ENCODE measurements around the gene TRIM62. TPM values are rescaled to one million over a fixed set of nuclear protein-coding genes. Genes with fewer than 3 reads are reported as not detected.

The TRIM62 gene
- total RNA-seq, 4 donors from 2014 or later: 25.8 to 41.4 (median 34.0) TPM

GRCh38 chr1:33222381-33222780, 40.5 kb upstream of the TRIM62 start:
- Histone ChIP-seq H3K27ac (no peak overlapping the region), H3K36me3 (no peaks in the 10 kb centered on the region), H3K9me3 (no peaks in the 10 kb centered on the region), H3K27me3 (no peaks in the 10 kb centered on the region), H3K4me3 (no peak overlapping the region), H3K4me1 (peaks cover 29% of the 10 kb centered on the region)
- 48% methylated on average over 1 of the region's 1 CpG for whole genome bisulfite sequencing
- TF ChIP-seq EP300 (IDR thresholded peaks at IDR 0.05): no peak
- no peak for TF ChIP-seq CTCF (IDR thresholded peaks at IDR 0.05)
- TF ChIP-seq POLR2AphosphoS5 (IDR thresholded peaks at IDR 0.05): no peak
- TF ChIP-seq POLR2A (IDR thresholded peaks at IDR 0.05): no peak
- DNase-seq (ENCODE audit: low spot score in 2 of 2): no peak

- peak overlapping the region; percentile 69 for H3K27ac ChIP-seq
- TF ChIP-seq POLR2A (IDR thresholded peaks at IDR 0.05) (no peak), POLR2AphosphoS5 (IDR thresholded peaks at IDR 0.05) (no peak), EP300 (IDR thresholded peaks at IDR 0.05) (no peak), CTCF (IDR thresholded peaks at IDR 0.05) (no peak)
- H3K4me3 ChIP-seq: no peak overlapping the region
- H3K36me3 ChIP-seq: no peaks in the 10 kb centered on the region
- H3K9me3 ChIP-seq: no peaks in the 10 kb centered on the region
- peaks cover 29% of the 10 kb centered on the region for H3K4me1 ChIP-seq
- H3K27me3 ChIP-seq: no peaks in the 10 kb centered on the region
- no peak for DNase-seq (ENCODE audit: low spot score in 2 of 2)
- 30% methylated on average over 2 of the region's 2 CpGs for WGBS
These were observed 39.5 kb upstream of the TRIM62 start for GRCh38 chr1:33221385-33221758.

DNA sequence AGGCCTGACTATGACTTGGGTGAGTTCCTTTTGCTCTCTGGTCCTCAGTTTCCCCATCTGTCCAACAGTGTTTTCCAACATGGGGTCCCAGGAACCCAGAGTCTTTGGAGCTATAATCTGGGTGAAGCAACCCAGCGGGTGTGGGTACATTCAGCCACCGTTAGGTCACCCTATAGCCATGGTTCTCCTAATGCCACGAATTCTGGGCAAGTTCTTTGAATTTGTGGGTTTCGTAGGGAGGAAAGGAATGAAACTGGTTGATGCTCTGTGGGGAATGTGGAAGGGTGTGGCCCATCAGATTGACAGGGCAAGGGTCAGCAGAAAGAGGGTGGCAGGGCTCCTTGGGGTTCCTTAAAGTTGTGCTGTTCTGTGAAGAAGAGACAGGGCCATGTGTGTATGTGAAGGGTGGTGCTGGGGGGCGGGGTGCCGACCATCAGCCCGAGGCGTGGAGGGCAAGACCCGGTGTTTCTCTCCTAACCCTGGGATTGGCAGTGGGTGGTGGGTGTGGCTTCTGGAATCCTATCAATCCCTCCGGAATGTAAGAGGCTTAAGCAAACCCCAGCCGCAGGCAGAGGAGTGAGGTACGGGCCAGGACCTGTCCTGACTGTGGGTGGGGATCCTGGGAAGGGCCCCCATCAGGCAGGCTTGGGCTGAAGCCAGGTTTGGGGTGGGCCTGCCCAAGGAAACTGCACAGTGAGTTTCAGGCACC, 39.0 kb upstream of the TRIM62 start:
- Histone ChIP-seq H3K36me3 (no peaks in the 10 kb centered on the region), H3K4me1 (peaks cover 29% of the 10 kb centered on the region), H3K4me3 (no peak overlapping the region), H3K27me3 (no peaks in the 10 kb centered on the region), H3K9me3 (no peaks in the 10 kb centered on the region), H3K27ac (peak overlapping the region; percentile 69)
- no peak for TF ChIP-seq EP300 (IDR thresholded peaks at IDR 0.05)
- TF ChIP-seq POLR2AphosphoS5 (IDR thresholded peaks at IDR 0.05): no peak
- no peak for TF ChIP-seq CTCF (IDR thresholded peaks at IDR 0.05)
- TF ChIP-seq POLR2A (IDR thresholded peaks at IDR 0.05): no peak
- 40% methylated on average over 7 of the region's 12 CpGs for WGBS
- peak in 1 of 2 donors; percentile 71 for DNase-seq (ENCODE audit: low spot score in 2 of 2)

DNA sequence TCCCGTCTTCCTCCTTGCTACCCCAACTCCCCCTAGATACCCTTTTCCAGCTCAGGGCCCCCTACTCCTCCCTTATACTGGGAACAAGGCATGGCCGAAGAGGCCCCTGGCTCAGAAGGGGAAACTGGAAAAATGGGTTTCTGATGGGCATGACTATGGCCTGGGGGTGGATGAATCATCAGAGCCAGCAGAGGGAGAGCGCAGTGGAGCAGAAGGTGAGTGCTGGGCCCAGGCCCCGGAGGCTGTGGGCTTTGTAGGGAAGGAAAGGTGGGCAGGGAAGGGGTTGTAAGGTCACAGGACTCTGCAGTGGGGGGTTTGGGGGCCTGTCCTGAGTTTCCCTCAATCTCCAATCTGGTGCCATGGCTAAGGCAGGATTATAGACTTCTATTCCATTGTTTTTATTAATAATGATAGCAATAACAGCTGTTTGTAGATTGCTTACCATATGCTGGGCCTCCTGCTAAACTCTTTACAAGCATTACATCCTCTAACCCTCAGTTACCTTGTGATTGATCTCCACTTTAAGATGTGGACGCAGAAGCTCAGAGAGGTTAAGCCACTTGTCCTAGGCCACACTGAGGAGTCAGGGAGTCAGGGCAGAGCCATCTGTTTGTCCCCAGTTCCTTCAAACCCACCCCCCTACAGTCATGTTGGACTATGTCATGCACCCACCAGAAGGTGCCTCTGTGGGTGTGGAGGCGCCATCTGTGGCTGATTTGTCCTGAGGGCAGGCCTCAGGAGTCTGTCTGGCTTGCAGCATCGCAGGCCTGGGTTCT, 38.2 kb upstream of the TRIM62 start:
- no peak overlapping the region for H3K4me3 ChIP-seq
- 68% methylated on average over 6 of the region's 7 CpGs for WGBS
- H3K27me3 ChIP-seq: no peaks in the 10 kb centered on the region
- no peaks in the 10 kb centered on the region for H3K36me3 ChIP-seq
- no peak for DNase-seq (ENCODE audit: low spot score in 2 of 2)
- no peaks in the 10 kb centered on the region for H3K9me3 ChIP-seq
- TF ChIP-seq POLR2A (IDR thresholded peaks at IDR 0.05): no peak
- no peak for TF ChIP-seq CTCF (IDR thresholded peaks at IDR 0.05)
- no peak for TF ChIP-seq EP300 (IDR thresholded peaks at IDR 0.05)
- no peak for TF ChIP-seq POLR2AphosphoS5 (IDR thresholded peaks at IDR 0.05)
- peak overlapping the region; percentile 69 for H3K27ac ChIP-seq
- peaks cover 29% of the 10 kb centered on the region for H3K4me1 ChIP-seq

DNA sequence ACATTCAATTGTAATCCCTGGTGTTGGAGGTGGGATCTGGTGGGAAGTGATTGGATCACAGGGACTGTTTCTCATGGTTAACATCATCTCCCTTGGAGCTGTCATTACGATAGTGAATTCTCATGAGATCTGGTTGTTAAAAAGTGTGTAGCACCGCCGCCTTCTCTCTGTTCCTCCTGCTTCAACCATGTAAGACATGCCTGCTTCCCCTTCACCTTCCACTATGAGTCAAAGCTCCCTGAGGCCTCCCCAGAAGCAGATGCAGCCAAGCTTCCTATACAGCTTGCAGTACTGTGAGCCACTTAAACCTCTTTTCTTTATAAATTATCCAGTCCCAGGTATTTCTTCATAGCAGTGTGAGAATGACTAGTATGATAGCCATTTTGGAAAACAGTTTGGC, 30.1 kb upstream of the TRIM62 start:
- no peak for TF ChIP-seq CTCF (IDR thresholded peaks at IDR 0.05)
- TF ChIP-seq POLR2AphosphoS5 (IDR thresholded peaks at IDR 0.05): no peak
- no peak for TF ChIP-seq POLR2A (IDR thresholded peaks at IDR 0.05)
- no peak for TF ChIP-seq EP300 (IDR thresholded peaks at IDR 0.05)
- no peak overlapping the region for H3K27ac ChIP-seq
- DNase-seq (ENCODE audit: low spot score in 2 of 2): no peak
- WGBS: 83% methylated on average over 3 of the region's 3 CpGs
- no peak overlapping the region for H3K4me3 ChIP-seq
- no peaks in the 10 kb centered on the region for H3K27me3 ChIP-seq
- no peaks in the 10 kb centered on the region for H3K9me3 ChIP-seq
- H3K4me1 ChIP-seq: no peaks in the 10 kb centered on the region
- no peaks in the 10 kb centered on the region for H3K36me3 ChIP-seq

All from suprapubic skin (tissue), 4 donors.